ENCODE measurements around the gene INTU.

Gene INTU

DNA sequence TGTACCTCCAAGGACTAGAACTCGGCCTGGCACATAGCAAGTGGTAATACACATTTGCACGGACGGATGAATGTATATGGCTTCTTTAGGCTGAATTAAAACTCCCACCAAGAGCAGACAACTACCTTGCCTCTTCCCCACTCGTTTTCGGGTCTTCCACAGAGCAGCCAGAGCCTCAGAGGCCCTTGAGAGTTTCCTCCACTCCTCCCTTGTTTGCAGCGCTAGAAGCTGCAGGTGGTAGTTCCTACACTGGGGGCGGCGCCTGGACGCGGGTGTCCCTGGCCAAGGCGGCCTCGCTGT, 10.2 kb upstream of the INTU start:
- peak; percentile 60 for DNase-seq
- Histone ChIP-seq H3K18ac (ENCODE audit: low read depth in 1 of 2, low read length in 2 of 2) (no peak overlapping the region), H2AFZ (ENCODE audit: low read depth, low read length) (no peak overlapping the region), H3K23ac (ENCODE audit: low read length in 2 of 2) (no peak overlapping the region), H2BK120ac (ENCODE audit: low read depth, low read length) (no peak overlapping the region), H2BK12ac (ENCODE audit: low read length in 2 of 2) (no peak overlapping the region), H3K9ac (ENCODE audit: low read length) (peak overlapping the region; percentile 82), H3K9me3 (ENCODE audit: control insufficient read depth, low read length) (no peaks in the 10 kb centered on the region), H2BK15ac (ENCODE audit: low read depth, poor library complexity, severe bottlenecking) (no peak overlapping the region), H3K4me2 (ENCODE audit: low read length, poor library complexity, severe bottlenecking) (peak overlapping the region; percentile 81), H3K14ac (ENCODE audit: low read length in 2 of 2) (no peak overlapping the region), H2BK5ac (ENCODE audit: low read depth, low read length, poor library complexity, severe bottlenecking) (no peak overlapping the region), H3K79me1 (replicated peaks; ENCODE audit: low read length, poor library complexity, severe bottlenecking) (no peaks in the 10 kb centered on the region), H4K91ac (ENCODE audit: low read length) (no peak overlapping the region), H3K4me3 (ENCODE audit: insufficient read depth in 1 of 2, low read depth in 1 of 2, low read length in 2 of 2) (peak overlapping the region; percentile 52 to 87), H3K36me3 (ENCODE audit: control insufficient read depth in 1 of 2, insufficient read depth in 2 of 2, low read depth in 1 of 2, low read length in 2 of 2) (no peaks in the 10 kb centered on the region), H3K27me3 (ENCODE audit: control insufficient read depth in 1 of 2, insufficient read depth in 1 of 2, low read length in 2 of 2) (peaks cover 6 to 32% of the 10 kb centered on the region in 2 experiments), H4K8ac (ENCODE audit: low read length) (no peak overlapping the region), H2AK5ac (ENCODE audit: low read length, severe bottlenecking) (no peak overlapping the region), H3K4me1 (ENCODE audit: control insufficient read depth, insufficient read depth, low read depth, low read length) (peaks cover 10% of the 10 kb centered on the region), H3K4ac (ENCODE audit: low read depth in 1 of 2, low read length in 2 of 2) (no peak overlapping the region), H3K27ac (ENCODE audit: low read length, poor library complexity, severe bottlenecking) (no peak overlapping the region)
- 18% methylated on average over 12 of the region's 12 CpGs for WGBS

DNA sequence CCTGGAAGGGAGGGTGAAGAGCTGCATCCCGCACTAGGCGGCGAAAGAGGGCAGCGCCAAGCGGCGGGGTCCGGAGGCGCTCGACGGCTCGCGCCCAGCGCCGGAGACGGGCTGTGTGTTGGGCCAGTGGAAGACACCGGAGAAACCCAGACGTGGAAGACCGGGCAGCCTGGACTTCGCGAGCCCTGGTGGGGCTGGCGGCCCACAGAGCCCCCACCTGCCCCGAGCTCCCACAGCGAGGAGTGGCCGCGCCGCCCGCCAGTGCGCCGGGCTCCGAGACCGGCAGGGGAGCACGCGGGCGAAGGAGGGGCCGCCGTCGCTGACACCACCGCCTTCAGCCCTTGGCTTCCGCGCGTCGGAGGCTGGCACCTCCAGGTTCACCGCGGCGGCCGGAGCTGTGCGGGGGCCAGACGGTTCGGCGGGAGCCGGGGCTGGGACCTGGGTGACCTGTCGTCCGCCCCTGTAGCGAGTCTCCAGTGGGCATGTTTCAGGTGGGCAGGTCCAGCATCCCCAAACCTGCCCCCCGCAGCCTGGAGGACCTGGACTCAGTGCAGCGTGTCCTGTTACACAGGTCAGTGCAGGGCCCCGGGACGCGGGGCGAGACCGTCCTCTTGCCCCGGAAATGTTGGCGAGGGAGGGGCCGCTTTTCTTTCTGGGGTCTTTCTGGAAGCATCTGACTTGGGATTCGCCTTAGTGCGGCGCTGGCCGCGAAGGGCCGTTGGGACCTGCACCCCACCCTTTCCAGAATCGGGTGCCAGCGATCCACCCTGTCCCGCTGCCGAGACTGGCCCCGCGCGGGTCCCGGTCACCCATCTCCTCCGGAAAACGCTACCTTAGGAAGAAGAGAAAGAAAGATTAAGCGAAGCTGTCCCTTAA, 9.6 kb upstream of the INTU start:
- Histone ChIP-seq H3K27me3 (ENCODE audit: control insufficient read depth in 1 of 2, insufficient read depth in 1 of 2, low read length in 2 of 2) (peaks cover 5 to 27% of the 10 kb centered on the region in 2 experiments), H3K9me3 (ENCODE audit: control insufficient read depth, low read length) (no peaks in the 10 kb centered on the region), H3K18ac (ENCODE audit: low read depth in 1 of 2, low read length in 2 of 2) (peak overlapping the region in 1 of 2 experiments; percentile 19), H3K14ac (ENCODE audit: low read length in 2 of 2) (no peak overlapping the region), H3K4me1 (ENCODE audit: control insufficient read depth, insufficient read depth, low read depth, low read length) (peaks cover 10% of the 10 kb centered on the region), H2BK12ac (ENCODE audit: low read length in 2 of 2) (no peak overlapping the region), H2AK5ac (ENCODE audit: low read length, severe bottlenecking) (no peak overlapping the region), H2BK5ac (ENCODE audit: low read depth, low read length, poor library complexity, severe bottlenecking) (no peak overlapping the region), H3K4ac (ENCODE audit: low read depth in 1 of 2, low read length in 2 of 2) (no peak overlapping the region), H2BK15ac (ENCODE audit: low read depth, poor library complexity, severe bottlenecking) (peak overlapping the region; percentile 23), H3K4me2 (ENCODE audit: low read length, poor library complexity, severe bottlenecking) (peak overlapping the region; percentile 81), H2BK120ac (ENCODE audit: low read depth, low read length) (no peak overlapping the region), H3K9ac (ENCODE audit: low read length) (peak overlapping the region; percentile 82), H3K23ac (ENCODE audit: low read length in 2 of 2) (peak overlapping the region in 1 of 2 experiments; percentile 53), H4K91ac (ENCODE audit: low read length) (no peak overlapping the region), H3K79me1 (replicated peaks; ENCODE audit: low read length, poor library complexity, severe bottlenecking) (no peaks in the 10 kb centered on the region), H3K36me3 (ENCODE audit: control insufficient read depth in 1 of 2, insufficient read depth in 2 of 2, low read depth in 1 of 2, low read length in 2 of 2) (no peaks in the 10 kb centered on the region), H3K27ac (ENCODE audit: low read length, poor library complexity, severe bottlenecking) (no peak overlapping the region), H4K8ac (ENCODE audit: low read length) (peak overlapping the region; percentile 7), H3K4me3 (ENCODE audit: insufficient read depth in 1 of 2, low read depth in 1 of 2, low read length in 2 of 2) (peak overlapping the region; percentile 52 to 87), H2AFZ (ENCODE audit: low read depth, low read length) (peak overlapping the region; percentile 30)
- no peak for DNase-seq
- WGBS, result 2% methylated on average over 75 of the region's 81 CpGs

DNA sequence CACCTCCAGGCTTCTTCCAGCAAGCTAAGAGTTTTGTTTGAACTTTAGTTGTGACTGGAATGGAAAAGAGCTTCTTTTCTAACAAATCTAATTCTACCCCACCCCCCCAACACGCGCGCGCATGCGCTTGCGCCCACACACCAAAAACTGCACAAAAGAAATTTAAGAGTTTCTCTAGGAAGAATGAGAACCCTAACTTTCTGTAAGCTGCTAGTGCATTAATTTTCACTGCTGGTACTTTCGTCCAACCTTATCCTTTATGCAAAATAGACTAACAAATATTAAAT, 9.0 kb upstream of the INTU start:
- Histone ChIP-seq H3K36me3 (ENCODE audit: control insufficient read depth in 1 of 2, insufficient read depth in 2 of 2, low read depth in 1 of 2, low read length in 2 of 2) (no peaks in the 10 kb centered on the region), H3K4me3 (ENCODE audit: insufficient read depth in 1 of 2, low read depth in 1 of 2, low read length in 2 of 2) (peak overlapping the region; percentile 52 to 87), H3K23ac (ENCODE audit: low read length in 2 of 2) (no peak overlapping the region), H3K4ac (ENCODE audit: low read depth in 1 of 2, low read length in 2 of 2) (no peak overlapping the region), H4K8ac (ENCODE audit: low read length) (no peak overlapping the region), H4K91ac (ENCODE audit: low read length) (no peak overlapping the region), H3K14ac (ENCODE audit: low read length in 2 of 2) (no peak overlapping the region), H3K4me2 (ENCODE audit: low read length, poor library complexity, severe bottlenecking) (peak overlapping the region; percentile 81), H3K18ac (ENCODE audit: low read depth in 1 of 2, low read length in 2 of 2) (no peak overlapping the region), H3K9me3 (ENCODE audit: control insufficient read depth, low read length) (no peaks in the 10 kb centered on the region), H2BK5ac (ENCODE audit: low read depth, low read length, poor library complexity, severe bottlenecking) (no peak overlapping the region), H2BK15ac (ENCODE audit: low read depth, poor library complexity, severe bottlenecking) (no peak overlapping the region), H3K9ac (ENCODE audit: low read length) (peak overlapping the region; percentile 82), H2AK5ac (ENCODE audit: low read length, severe bottlenecking) (no peak overlapping the region), H3K79me1 (replicated peaks; ENCODE audit: low read length, poor library complexity, severe bottlenecking) (no peaks in the 10 kb centered on the region), H2BK12ac (ENCODE audit: low read length in 2 of 2) (no peak overlapping the region), H3K4me1 (ENCODE audit: control insufficient read depth, insufficient read depth, low read depth, low read length) (peaks cover 10% of the 10 kb centered on the region), H2BK120ac (ENCODE audit: low read depth, low read length) (no peak overlapping the region), H2AFZ (ENCODE audit: low read depth, low read length) (no peak overlapping the region), H3K27ac (ENCODE audit: low read length, poor library complexity, severe bottlenecking) (no peak overlapping the region), H3K27me3 (ENCODE audit: control insufficient read depth in 1 of 2, insufficient read depth in 1 of 2, low read length in 2 of 2) (peaks cover 5 to 27% of the 10 kb centered on the region in 2 experiments)
- peak; percentile 26 for DNase-seq
- 26% methylated on average over 6 of the region's 7 CpGs for WGBS

DNA sequence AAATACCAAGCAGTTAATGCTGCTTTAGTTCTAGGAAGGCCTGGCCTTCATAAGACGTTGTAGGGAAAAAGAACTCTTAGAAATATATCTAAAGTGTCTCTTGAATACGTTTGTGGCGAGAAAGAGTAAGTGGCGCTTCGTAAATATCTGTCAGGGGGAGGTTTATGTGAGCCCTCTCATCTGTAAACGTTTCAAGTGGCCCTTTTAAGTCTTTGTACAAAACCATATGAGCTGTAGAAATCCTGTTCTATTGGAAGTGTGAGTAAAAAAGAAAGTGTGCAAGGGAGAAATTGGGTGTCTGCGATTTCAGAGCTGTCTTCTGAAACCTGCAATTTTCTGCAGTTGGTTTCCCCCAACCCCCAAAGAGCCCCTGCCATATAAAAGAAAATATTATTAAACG, 8.6 kb upstream of the INTU start:
- no peak overlapping the region for H3K18ac ChIP-seq (ENCODE audit: low read depth in 1 of 2, low read length in 2 of 2)
- no peak overlapping the region for H2BK12ac ChIP-seq (ENCODE audit: low read length in 2 of 2)
- no peak overlapping the region for H3K27ac ChIP-seq (ENCODE audit: low read length, poor library complexity, severe bottlenecking)
- peaks cover 5 to 23% of the 10 kb centered on the region in 2 experiments for H3K27me3 ChIP-seq (ENCODE audit: control insufficient read depth in 1 of 2, insufficient read depth in 1 of 2, low read length in 2 of 2)
- H3K4ac ChIP-seq (ENCODE audit: low read depth in 1 of 2, low read length in 2 of 2), result no peak overlapping the region
- peaks cover 10% of the 10 kb centered on the region for H3K4me1 ChIP-seq (ENCODE audit: control insufficient read depth, insufficient read depth, low read depth, low read length)
- no peak overlapping the region for H2BK5ac ChIP-seq (ENCODE audit: low read depth, low read length, poor library complexity, severe bottlenecking)
- H2AFZ ChIP-seq (ENCODE audit: low read depth, low read length), result no peak overlapping the region
- H3K14ac ChIP-seq (ENCODE audit: low read length in 2 of 2), result no peak overlapping the region
- no peak for DNase-seq
- no peaks in the 10 kb centered on the region for H3K36me3 ChIP-seq (ENCODE audit: control insufficient read depth in 1 of 2, insufficient read depth in 2 of 2, low read depth in 1 of 2, low read length in 2 of 2)
- H2BK15ac ChIP-seq (ENCODE audit: low read depth, poor library complexity, severe bottlenecking), result no peak overlapping the region
- no peak overlapping the region for H3K23ac ChIP-seq (ENCODE audit: low read length in 2 of 2)
- H2BK120ac ChIP-seq (ENCODE audit: low read depth, low read length), result no peak overlapping the region
- H3K9ac ChIP-seq (ENCODE audit: low read length), result peak overlapping the region; percentile 82
- H3K4me3 ChIP-seq (ENCODE audit: insufficient read depth in 1 of 2, low read depth in 1 of 2, low read length in 2 of 2), result no peak overlapping the region
- no peaks in the 10 kb centered on the region for H3K9me3 ChIP-seq (ENCODE audit: control insufficient read depth, low read length)
- 30% methylated on average over 6 of the region's 8 CpGs for WGBS
- H4K91ac ChIP-seq (ENCODE audit: low read length), result no peak overlapping the region
- H3K79me1 ChIP-seq (replicated peaks; ENCODE audit: low read length, poor library complexity, severe bottlenecking), result no peaks in the 10 kb centered on the region
- H3K4me2 ChIP-seq (ENCODE audit: low read length, poor library complexity, severe bottlenecking), result no peak overlapping the region
- no peak overlapping the region for H4K8ac ChIP-seq (ENCODE audit: low read length)
- H2AK5ac ChIP-seq (ENCODE audit: low read length, severe bottlenecking), result no peak overlapping the region
